SK-N-MC (cell line): ENCODE results near the gene CDK11B.

ENCODE experiments used
- DNase-seq: peaks from one replicate; pipeline ENCODE4 v3.0.0-alpha.2; 2011; ENCODE audit warnings: low read depth, low spot score
- H3K27ac ChIP-seq: fragments of 200-600 bp; sonication (generic); 2 replicates; pipeline ENCODE4 v1.5.1; 2016; ENCODE audit warnings: mixed run types
- H3K36me3 ChIP-seq: fragments of 200-600 bp; sonication (generic); 2 replicates; pipeline ENCODE4 v1.6.1; 2017; ENCODE audit warnings: antibody characterized with exemption, low read length, mixed read lengths; ENCODE audit not compliant: insufficient read depth
- H3K4me3 ChIP-seq: fragments of 200-600 bp; sonication (generic); 2 replicates; pipeline ENCODE4 v1.5.1; 2016
- H3K9ac ChIP-seq: fragments of 200-600 bp; sonication (generic); 2 replicates; pipeline ENCODE4 v1.8.0; 2017; ENCODE audit warnings: mixed run types, mixed read lengths; ENCODE audit not compliant: insufficient read length
- H3K9me3 ChIP-seq: fragments of 200-600 bp; sonication (generic); 2 replicates; pipeline ENCODE4 v1.6.1; 2017; ENCODE audit warnings: low read depth, mild to moderate bottlenecking, antibody characterized with exemption, low read length, moderate library complexity, mixed read lengths
- EZH2 ChIP-seq: fragments of 200-600 bp; sonication (generic); IDR thresholded peaks from one replicate; pipeline ENCODE4 v1.6.1; 2017; ENCODE audit warnings: antibody characterized with exemption
- FOXP2 ChIP-seq: optimal IDR thresholded peaks from 2 replicates; pipeline ENCODE3; 2011; ENCODE audit warnings: mild to moderate bottlenecking, moderate library complexity; ENCODE audit not compliant: insufficient read depth; ENCODE audit errors: extremely low read length, control extremely low read depth
- POLR2AphosphoS5 ChIP-seq: IDR thresholded peaks from 2 replicates; pipeline ENCODE4 v1.6.1; 2012; ENCODE audit warnings: mild to moderate bottlenecking, low read depth, low read length, borderline replicate concordance

Gene CDK11B

GRCh38 chr1:1594602-1595260 is 64.1 kb downstream of the CDK11B start:
- no peak overlapping the region for H3K9ac ChIP-seq
- H3K27ac ChIP-seq, result no peak overlapping the region
- H3K4me3 ChIP-seq, result no peak overlapping the region
- H3K9me3 ChIP-seq, result no peaks in the 10 kb centered on the region
- no peak for DNase-seq
- TF ChIP-seq EZH2, result no peak
- no peak for TF ChIP-seq FOXP2
- no peak for TF ChIP-seq POLR2AphosphoS5
- no peaks in the 10 kb centered on the region for H3K36me3 ChIP-seq

GRCh38 chr1:1593834-1594601 is 64.8 kb downstream of the CDK11B start:
- TF ChIP-seq POLR2AphosphoS5, result no peak
- TF ChIP-seq FOXP2, result no peak
- no peak for TF ChIP-seq EZH2
- H3K9ac ChIP-seq, result no peak overlapping the region
- no peak overlapping the region for H3K4me3 ChIP-seq
- no peak overlapping the region for H3K27ac ChIP-seq
- H3K9me3 ChIP-seq, result no peaks in the 10 kb centered on the region
- no peaks in the 10 kb centered on the region for H3K36me3 ChIP-seq
- no peak for DNase-seq

- H3K9ac ChIP-seq, result no peak overlapping the region
- no peak overlapping the region for H3K4me3 ChIP-seq
- DNase-seq, result no peak
- H3K36me3 ChIP-seq, result no peaks in the 10 kb centered on the region
- TF ChIP-seq FOXP2 (no peak), EZH2 (no peak), POLR2AphosphoS5 (no peak)
- no peaks in the 10 kb centered on the region for H3K9me3 ChIP-seq
- no peak overlapping the region for H3K27ac ChIP-seq
Measured at GRCh38 chr1:1591452-1591851, 67.4 kb downstream of the CDK11B start.
